MCF 10A (cell line): ENCODE results near the gene NAPA. TPM values are rescaled to one million over a fixed set of nuclear protein-coding genes. Genes with fewer than 3 reads are reported as not detected.

Experiments
- BruUV-seq: library from RNA; stranded (reverse); fragments of 400-500 nt; replicated peaks from 2 replicates; lab custom pipeline; 2021; lab: Mats Ljungman, UMichigan
- CTCF ChIA-PET: fragments of 300-600 bp; sonication (Branson Sonifier 250); formaldehyde crosslinking; extraction: SDS; loops from one replicate; lab custom pipeline; 2021; ENCODE audit warnings: antibody characterized with exemption, inconsistent platforms; lab: Yijun Ruan, JAX
- POLR2A ChIA-PET: fragments of 300-600, 350-650 bp; sonication (Branson Sonifier 250); formaldehyde crosslinking; extraction: SDS; loops from one replicate; lab custom pipeline; 2020; ENCODE audit warnings: antibody characterized with exemption, inconsistent platforms; lab: Yijun Ruan, JAX
- DNase-seq: peaks from one replicate; pipeline ENCODE4 v3.0.0-alpha.2; 2018; ENCODE audit not compliant: unreplicated experiment
- H3K27ac Mint-ChIP-seq: one replicate; pipeline ENCODE4 v1.8.0; 2022; ENCODE audit warnings: mild to moderate bottlenecking, low read depth, mixed read lengths; ENCODE audit not compliant: unreplicated experiment
- H3K27me3 Mint-ChIP-seq: one replicate; pipeline ENCODE4 v1.8.0; 2022; ENCODE audit warnings: mixed read lengths; ENCODE audit not compliant: insufficient read depth, unreplicated experiment
- H3K36me3 Mint-ChIP-seq: one replicate; pipeline ENCODE4 v1.8.0; 2022; ENCODE audit warnings: mild to moderate bottlenecking, moderate library complexity, mixed read lengths; ENCODE audit not compliant: insufficient read depth, unreplicated experiment
- H3K4me1 Mint-ChIP-seq: one replicate; pipeline ENCODE4 v1.8.0; 2022; ENCODE audit warnings: mixed read lengths; ENCODE audit not compliant: insufficient read depth, unreplicated experiment
- H3K4me3 Mint-ChIP-seq: one replicate; pipeline ENCODE4 v1.8.0; 2022; ENCODE audit warnings: mild to moderate bottlenecking, moderate library complexity, mixed read lengths; ENCODE audit not compliant: unreplicated experiment
- H3K9me3 Mint-ChIP-seq: one replicate; pipeline ENCODE4 v1.8.0; 2022; ENCODE audit warnings: mixed read lengths; ENCODE audit not compliant: unreplicated experiment
- CTCF ChIP-seq: fragments of 200-600 bp; IDR thresholded peaks from one replicate; pipeline ENCODE4 v1.8.0; 2022; ENCODE audit warnings: antibody characterized with exemption, mild to moderate bottlenecking; ENCODE audit not compliant: unreplicated experiment
- intact Hi-C: fragments of 100-400 bp; cut with micrococcal nuclease; formaldehyde crosslinking; loops from 2 replicates; pipeline ENCODE4 v1.14.1; 2022
- total RNA-seq: library from RNA; stranded (reverse); gene quantifications from 2 replicates; pipeline ENCODE4 v1.2.3, GENCODE V29; 2022

NAPA gene
- total RNA-seq, 1 experiment from 2014 or later, result 72.1 TPM

GRCh38 chr19:47481460-47482052, 33.3 kb downstream of the NAPA start:
- BruUV-seq, result no TSS peak
- CTCF ChIA-PET, result no interaction called here

GRCh38 chr19:47480658-47481057, 34.2 kb downstream of the NAPA start:
- H3K4me3 Mint-ChIP-seq, result no peak overlapping the region
- no peaks in the 10 kb centered on the region for H3K9me3 Mint-ChIP-seq
- peaks cover 5% of the 10 kb centered on the region for H3K4me1 Mint-ChIP-seq
- intact Hi-C loops, result no loop called here
- BruUV-seq, result no TSS peak
- POLR2A ChIA-PET, result interaction anchor here (0.5 kb wide), 1 partner anchor 223 kb away, joined by 3 read pairs; no protein-coding TSS in a partner anchor
- no peak overlapping the region for H3K27ac Mint-ChIP-seq
- H3K27me3 Mint-ChIP-seq, result no peaks in the 10 kb centered on the region
- TF ChIP-seq CTCF, result no peak
- CTCF ChIA-PET, result interaction anchor here (0.9 to 1.8 kb wide), 2 partner anchors 17 to 44 kb away, joined by 6 to 10 read pairs; no protein-coding TSS in a partner anchor
- peaks cover 21% of the 10 kb centered on the region for H3K36me3 Mint-ChIP-seq
- DNase-seq, result no peak

More at GRCh38 chr19:47481460-47482052, 33.3 kb downstream of the NAPA start:
- Mint-ChIP-seq H3K9me3 (no peaks in the 10 kb centered on the region), H3K36me3 (peaks cover 21% of the 10 kb centered on the region), H3K27me3 (no peaks in the 10 kb centered on the region), H3K27ac (no peak overlapping the region), H3K4me3 (no peak overlapping the region), H3K4me1 (peaks cover 5% of the 10 kb centered on the region)
- POLR2A ChIA-PET, result no interaction called here
- no peak for TF ChIP-seq CTCF
- no peak for DNase-seq
- intact Hi-C loops, result no loop called here

- Mint-ChIP-seq H3K9me3 (no peaks in the 10 kb centered on the region), H3K4me1 (peaks cover 2% of the 10 kb centered on the region), H3K27ac (no peak overlapping the region), H3K4me3 (no peak overlapping the region), H3K27me3 (no peaks in the 10 kb centered on the region), H3K36me3 (peaks cover 13% of the 10 kb centered on the region)
- POLR2A ChIA-PET, result interaction anchor here (0.5 kb wide), 1 partner anchor 223 kb away, joined by 3 read pairs; no protein-coding TSS in a partner anchor
- no peak for DNase-seq
- no TSS peak for BruUV-seq
- no peak for TF ChIP-seq CTCF
- CTCF ChIA-PET, result interaction anchor here (0.9 to 1.8 kb wide), 2 partner anchors 16 to 43 kb away, joined by 6 to 10 read pairs; no protein-coding TSS in a partner anchor
- intact Hi-C loops, result no loop called here
Measured at GRCh38 chr19:47479701-47480503, 35.0 kb downstream of the NAPA start.

GRCh38 chr19:47476438-47476972, 38.4 kb downstream of the NAPA start:
- no peak for TF ChIP-seq CTCF
- ChIA-PET CTCF (interaction anchor here (0.7 to 1.8 kb wide), 2 partner anchors 40 to 676 kb away, joined by 3 to 7 read pairs; no protein-coding TSS in a partner anchor), POLR2A (no interaction called here)
- Mint-ChIP-seq H3K4me1 (no peaks in the 10 kb centered on the region), H3K9me3 (no peaks in the 10 kb centered on the region), H3K27me3 (peaks cover 11% of the 10 kb centered on the region), H3K36me3 (no peaks in the 10 kb centered on the region), H3K27ac (no peak overlapping the region), H3K4me3 (no peak overlapping the region)
- no peak for DNase-seq
- intact Hi-C loops, result no loop called here
- BruUV-seq, result no TSS peak
